ENCODE data around the gene BCL2L15. TPM values are rescaled to one million over a fixed set of nuclear protein-coding genes. Genes with fewer than 3 reads are reported as not detected.

The BCL2L15 gene
- total and polyA plus RNA-seq, 2 donors (not counting 3 experiments of a cell fraction or from before 2014, with no cell fraction given) = 0.28 to 0.29 TPM

DNA sequence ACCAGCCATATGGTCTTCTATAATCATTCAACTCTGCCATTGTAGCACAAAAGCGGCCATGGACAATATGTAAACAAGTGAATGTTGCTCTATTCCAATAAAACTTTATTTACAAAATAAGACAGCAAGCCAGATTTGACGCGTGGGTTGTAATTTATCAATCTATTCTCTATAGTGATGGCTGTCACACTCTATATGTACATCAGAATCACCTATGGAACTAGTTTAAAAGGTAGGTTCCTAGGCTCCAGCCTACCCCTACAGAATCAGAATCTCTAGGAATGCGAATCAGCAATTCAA is 7.7 kb downstream of the BCL2L15 start:
- intact Hi-C loops (cut with micrococcal nuclease) = no loop called here
- Histone ChIP-seq H3K4me3 (replicated peaks in 1 of 3; ENCODE audit: insufficient read depth in 1 of 3, low read depth in 1 of 3, low read length in 3 of 3) (no peak overlapping the region), H3K9ac (replicated peaks; ENCODE audit: extremely low read depth, insufficient read depth, low read length) (no peak overlapping the region), H3K4me1 (ENCODE audit: control insufficient read depth, extremely low read depth, insufficient read depth, low read length) (no peaks in the 10 kb centered on the region), H3K27ac (ENCODE audit: insufficient read depth, low read depth, low read length) (no peak overlapping the region), H3K27me3 (ENCODE audit: control insufficient read depth in 2 of 2, insufficient read depth in 2 of 2, low read length in 2 of 2) (no peaks in the 10 kb centered on the region), H3K4me2 (ENCODE audit: insufficient read depth, low read length) (no peak overlapping the region), H4K20me1 (replicated peaks; ENCODE audit: control insufficient read depth, extremely low read depth, insufficient read depth, low read length) (no peaks in the 10 kb centered on the region), H3K36me3 (ENCODE audit: control insufficient read depth in 2 of 2, extremely low read depth in 1 of 2, insufficient read depth in 2 of 2, low read length in 2 of 2) (no peaks in the 10 kb centered on the region), H3K79me2 (ENCODE audit: control insufficient read depth, insufficient read depth, low read length) (no peaks in the 10 kb centered on the region), H3K9me1 (replicated peaks; ENCODE audit: control insufficient read depth, extremely low read depth, insufficient read depth, low read length) (peaks cover 2% of the 10 kb centered on the region), H3K9me3 (replicated peaks; ENCODE audit: control insufficient read depth, insufficient read depth, low read length) (no peaks in the 10 kb centered on the region), H2AFZ (ENCODE audit: low read depth, low read length) (no peak overlapping the region)
- no peak for DNase-seq (ENCODE audit: low read depth, low spot score)
- TF ChIP-seq MYC (IDR thresholded peaks at IDR 0.05; ENCODE audit: low read depth, low read length) = no peak
- no peak for TF ChIP-seq FOS (IDR thresholded peaks at IDR 0.05; ENCODE audit: borderline replicate concordance, insufficient read depth, low read length)
- no TSS peak for BruUV-seq (replicated peaks)
- POLR2A ChIA-PET = no interaction called here
- no peak for FAIRE-seq
- dilution Hi-C loops (cut with MboI; ENCODE audit: extremely low pct_ligation_motif_present, low sequenced_read_pairs) = no loop called here
- CTCF ChIA-PET = interaction anchor here (1.0 to 1.5 kb wide), 2 partner anchors 8 to 24 kb away, joined by 3 to 5 read pairs; partner anchors contain the start of gene AP4B1

DNA sequence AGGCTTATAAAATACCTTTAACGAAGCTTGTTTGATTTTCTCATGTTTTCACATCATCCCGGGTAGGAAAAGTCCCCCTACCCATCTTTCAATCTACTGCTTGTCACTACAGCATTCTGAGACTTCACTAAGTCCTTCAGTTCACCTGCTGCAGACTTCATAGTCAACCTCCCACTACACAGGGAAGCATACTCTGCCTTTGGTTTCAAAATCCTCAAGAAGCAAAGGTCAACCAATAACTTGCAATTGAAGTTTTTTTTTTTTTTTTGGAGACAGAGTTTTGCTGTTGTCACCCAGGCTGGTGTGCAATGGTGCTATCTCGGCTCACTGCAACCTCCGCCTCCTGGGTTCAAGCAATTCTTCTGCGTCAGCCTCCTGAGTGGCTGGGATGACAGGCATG is 11.2 kb downstream of the BCL2L15 start:
- POLR2A ChIA-PET = no interaction called here
- no peak overlapping the region for H3K4me3 ChIP-seq (replicated peaks in 1 of 3; ENCODE audit: insufficient read depth in 1 of 3, low read depth in 1 of 3, low read length in 3 of 3)

More for the DNA sequence above, 11.2 kb downstream of the BCL2L15 start:
- peaks cover 24% of the 10 kb centered on the region for H3K4me1 ChIP-seq (ENCODE audit: control insufficient read depth, extremely low read depth, insufficient read depth, low read length)
- FAIRE-seq (no peak), DNase-seq (ENCODE audit: low read depth, low spot score) (no peak)
- TF ChIP-seq FOS (IDR thresholded peaks at IDR 0.05; ENCODE audit: borderline replicate concordance, insufficient read depth, low read length) (no peak), JUN (IDR thresholded peaks at IDR 0.05; ENCODE audit: borderline replicate concordance, insufficient read depth, insufficient read length, low read depth) (no peak), GATA2 (IDR thresholded peaks at IDR 0.05; ENCODE audit: insufficient read depth, insufficient read length, low read depth, low read length) (no peak), MYC (IDR thresholded peaks at IDR 0.05; ENCODE audit: low read depth, low read length) (no peak), EZH2 (IDR thresholded peaks at IDR 0.05; ENCODE audit: borderline replicate concordance, low read depth, low read length, severe bottlenecking) (no peak), POLR2AphosphoS5 (IDR thresholded peaks at IDR 0.05; ENCODE audit: insufficient read depth, low read depth, low read length) (no peak), POLR2A (IDR thresholded peaks at IDR 0.05; ENCODE audit: low read depth, low read length) (no peak)
- TF ChIP-seq, protein P1, sequence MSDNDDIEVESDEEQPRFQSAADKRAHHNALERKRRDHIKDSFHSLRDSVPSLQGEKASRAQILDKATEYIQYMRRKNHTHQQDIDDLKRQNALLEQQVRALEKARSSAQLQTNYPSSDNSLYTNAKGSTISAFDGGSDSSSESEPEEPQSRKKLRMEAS (IDR thresholded peaks at IDR 0.05; ENCODE audit: insufficient read depth, insufficient read length) = no peak
- TF ChIP-seq, protein P2, sequence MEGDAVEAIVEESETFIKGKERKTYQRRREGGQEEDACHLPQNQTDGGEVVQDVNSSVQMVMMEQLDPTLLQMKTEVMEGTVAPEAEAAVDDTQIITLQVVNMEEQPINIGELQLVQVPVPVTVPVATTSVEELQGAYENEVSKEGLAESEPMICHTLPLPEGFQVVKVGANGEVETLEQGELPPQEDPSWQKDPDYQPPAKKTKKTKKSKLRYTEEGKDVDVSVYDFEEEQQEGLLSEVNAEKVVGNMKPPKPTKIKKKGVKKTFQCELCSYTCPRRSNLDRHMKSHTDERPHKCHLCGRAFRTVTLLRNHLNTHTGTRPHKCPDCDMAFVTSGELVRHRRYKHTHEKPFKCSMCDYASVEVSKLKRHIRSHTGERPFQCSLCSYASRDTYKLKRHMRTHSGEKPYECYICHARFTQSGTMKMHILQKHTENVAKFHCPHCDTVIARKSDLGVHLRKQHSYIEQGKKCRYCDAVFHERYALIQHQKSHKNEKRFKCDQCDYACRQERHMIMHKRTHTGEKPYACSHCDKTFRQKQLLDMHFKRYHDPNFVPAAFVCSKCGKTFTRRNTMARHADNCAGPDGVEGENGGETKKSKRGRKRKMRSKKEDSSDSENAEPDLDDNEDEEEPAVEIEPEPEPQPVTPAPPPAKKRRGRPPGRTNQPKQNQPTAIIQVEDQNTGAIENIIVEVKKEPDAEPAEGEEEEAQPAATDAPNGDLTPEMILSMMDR (IDR thresholded peaks at IDR 0.05; ENCODE audit: extremely low read depth in 1 of 2, insufficient read depth in 1 of 2, low read depth in 1 of 2, low read length in 2 of 2) = no peak
- H3K27me3 ChIP-seq (ENCODE audit: control insufficient read depth in 2 of 2, insufficient read depth in 2 of 2, low read length in 2 of 2) = no peaks in the 10 kb centered on the region
- no peaks in the 10 kb centered on the region for H3K79me2 ChIP-seq (ENCODE audit: control insufficient read depth, insufficient read depth, low read length)
- CTCF ChIA-PET = interaction anchor here (1.2 to 1.4 kb wide), 3 partner anchors 9 to 28 kb away, joined by 3 to 5 read pairs (median 4); partner anchors contain the start of gene AP4B1
- dilution Hi-C loops (cut with MboI; ENCODE audit: extremely low pct_ligation_motif_present, low sequenced_read_pairs) = no loop called here
- no TSS peak for BruUV-seq (replicated peaks)
- no peak overlapping the region for H2AFZ ChIP-seq (ENCODE audit: low read depth, low read length)
- no peak overlapping the region for H3K27ac ChIP-seq (ENCODE audit: insufficient read depth, low read depth, low read length)
- no peak overlapping the region for H3K4me2 ChIP-seq (ENCODE audit: insufficient read depth, low read length)
- no peaks in the 10 kb centered on the region for H3K9me3 ChIP-seq (replicated peaks; ENCODE audit: control insufficient read depth, insufficient read depth, low read length)
- H3K9ac ChIP-seq (replicated peaks; ENCODE audit: extremely low read depth, insufficient read depth, low read length) = no peak overlapping the region
- H3K9me1 ChIP-seq (replicated peaks; ENCODE audit: control insufficient read depth, extremely low read depth, insufficient read depth, low read length) = peaks cover 2% of the 10 kb centered on the region
- H4K20me1 ChIP-seq (replicated peaks; ENCODE audit: control insufficient read depth, extremely low read depth, insufficient read depth, low read length) = no peaks in the 10 kb centered on the region
- H3K36me3 ChIP-seq (ENCODE audit: control insufficient read depth in 2 of 2, extremely low read depth in 1 of 2, insufficient read depth in 2 of 2, low read length in 2 of 2) = no peaks in the 10 kb centered on the region
- intact Hi-C loops (cut with micrococcal nuclease) = no loop called here

Measured in endothelial cell of umbilical vein (primary cell).